Mononuclear cell (primary cell): Measurements from ENCODE around the gene CMTM4. TPM values are rescaled to one million over a fixed set of nuclear protein-coding genes. Genes with fewer than 3 reads are reported as not detected.
A peak's percentile ranks its signal among the peaks of the same experiment; 100 is the strongest.

Experiments
- H3K27me3 ChIP-seq: 2 replicates; pipeline ENCODE4 v1.6.0; 2011; ENCODE audit warnings: low read length, control low read depth; ENCODE audit not compliant: insufficient read depth
- H3K4me1 ChIP-seq: 2 replicates; pipeline ENCODE4 v1.5.1; 2011; ENCODE audit warnings: mild to moderate bottlenecking, low read length, control low read depth; ENCODE audit not compliant: insufficient read depth
- H3K4me3 ChIP-seq: 2 replicates; pipeline ENCODE4 v1.5.1; 2011; ENCODE audit warnings: mild to moderate bottlenecking, low read length, moderate library complexity
- H3K9me3 ChIP-seq: 2 replicates; pipeline ENCODE4 v1.5.1; 2011; ENCODE audit warnings: low read depth, mild to moderate bottlenecking, control low read depth, low read length
- total RNA-seq: library from RNA; depleted of rRNA; stranded (reverse); fragments of >200 nt; gene quantifications from one replicate; pipeline ENCODE4 v1.2.3, GENCODE V29; 2012

CMTM4 gene
- 2.0 TPM for total RNA-seq

- H3K27me3 ChIP-seq = no peaks in the 10 kb centered on the region
- peak within 1 kb of the TSS; percentile 54 for H3K4me3 ChIP-seq
- no peaks in the 10 kb centered on the region for H3K9me3 ChIP-seq
- H3K4me1 ChIP-seq = peaks cover 60% of the 10 kb centered on the region
Observed at GRCh38 chr16:66696669-66697630, at the start of gene CMTM4. CMTM4 (minus strand) TSS chr16:66696743; CDS start chr16:66696525, 218 bp downstream.

DNA sequence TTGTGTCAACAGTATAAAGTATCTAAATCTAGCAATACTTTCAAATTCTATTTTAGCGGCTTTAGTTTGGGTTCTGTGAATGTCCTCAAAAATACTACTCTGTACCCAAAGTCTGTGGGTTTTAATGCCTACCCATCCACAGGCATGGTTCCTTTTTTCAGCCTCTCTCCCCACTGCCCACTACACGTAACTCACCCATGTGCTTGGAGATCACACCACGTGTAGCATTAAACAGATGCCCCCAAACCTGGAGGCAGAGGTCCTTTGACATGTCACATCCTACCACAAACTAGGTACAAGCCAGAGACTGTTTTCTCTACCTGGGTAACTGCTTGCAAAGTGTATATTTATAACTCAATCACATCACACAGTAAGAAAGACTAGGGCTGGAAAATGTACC is 49.5 kb upstream of the CMTM4 start:
- H3K9me3 ChIP-seq = no peaks in the 10 kb centered on the region
- H3K4me1 ChIP-seq = peaks cover 85% of the 10 kb centered on the region
- H3K27me3 ChIP-seq = no peaks in the 10 kb centered on the region
- H3K4me3 ChIP-seq = no peak overlapping the region

GRCh38 chr16:66741950-66742808 is 45.6 kb upstream of the CMTM4 start:
- no peak overlapping the region for H3K4me3 ChIP-seq
- peaks cover 70% of the 10 kb centered on the region for H3K4me1 ChIP-seq
- H3K27me3 ChIP-seq = no peaks in the 10 kb centered on the region
- H3K9me3 ChIP-seq = no peaks in the 10 kb centered on the region

- no peaks in the 10 kb centered on the region for H3K9me3 ChIP-seq
- no peak overlapping the region for H3K4me3 ChIP-seq
- peaks cover 62% of the 10 kb centered on the region for H3K4me1 ChIP-seq
- H3K27me3 ChIP-seq = no peaks in the 10 kb centered on the region
Observed at GRCh38 chr16:66741169-66741900, 44.8 kb upstream of the CMTM4 start.

DNA sequence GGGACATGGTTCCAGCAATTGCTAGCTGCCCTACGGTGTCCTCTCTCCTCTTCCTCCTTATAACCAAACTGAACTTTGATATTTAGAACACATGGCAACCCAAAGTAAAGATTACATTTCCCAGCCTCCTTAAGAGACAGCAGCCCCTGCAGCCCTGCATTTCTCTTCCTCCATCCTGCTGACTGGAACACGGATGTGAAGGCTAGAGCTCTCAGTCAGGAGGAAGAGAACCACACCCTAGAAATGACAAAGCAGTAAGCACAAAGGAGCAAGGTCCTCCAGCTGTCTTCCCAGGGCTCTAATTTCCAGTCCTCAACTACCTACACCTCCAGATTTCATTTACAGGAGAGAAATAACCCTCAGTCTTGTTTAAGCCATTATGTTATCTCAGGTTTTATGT is 44.0 kb upstream of the CMTM4 start:
- H3K9me3 ChIP-seq = no peaks in the 10 kb centered on the region
- H3K27me3 ChIP-seq = no peaks in the 10 kb centered on the region
- H3K4me3 ChIP-seq = no peak overlapping the region
- peaks cover 54% of the 10 kb centered on the region for H3K4me1 ChIP-seq

DNA sequence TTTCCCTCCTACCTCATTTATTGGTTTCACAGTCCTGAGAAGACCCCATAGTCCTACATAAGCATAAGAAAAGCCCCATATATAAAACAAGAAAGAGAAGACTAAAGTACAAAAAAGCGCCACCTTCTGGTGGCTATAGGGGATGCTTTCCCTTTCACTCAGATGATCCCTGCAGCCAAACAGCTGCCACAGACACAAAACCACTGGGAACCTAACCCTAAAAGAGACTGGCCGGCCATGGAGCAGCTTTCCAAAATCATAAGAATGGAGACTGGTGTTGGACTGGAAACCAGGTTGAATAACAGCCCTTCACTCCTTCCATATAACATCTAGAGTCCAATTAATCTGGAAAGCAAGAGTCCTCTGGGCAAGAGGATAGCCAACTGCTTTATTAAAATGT is 43.5 kb upstream of the CMTM4 start:
- H3K4me1 ChIP-seq = peaks cover 48% of the 10 kb centered on the region
- no peak overlapping the region for H3K4me3 ChIP-seq
- H3K27me3 ChIP-seq = no peaks in the 10 kb centered on the region
- H3K9me3 ChIP-seq = no peaks in the 10 kb centered on the region

- no peaks in the 10 kb centered on the region for H3K27me3 ChIP-seq
- peaks cover 21% of the 10 kb centered on the region for H3K4me1 ChIP-seq
- no peak overlapping the region for H3K4me3 ChIP-seq
- H3K9me3 ChIP-seq = no peaks in the 10 kb centered on the region
Observed at GRCh38 chr16:66735891-66736290, 39.3 kb upstream of the CMTM4 start.

DNA sequence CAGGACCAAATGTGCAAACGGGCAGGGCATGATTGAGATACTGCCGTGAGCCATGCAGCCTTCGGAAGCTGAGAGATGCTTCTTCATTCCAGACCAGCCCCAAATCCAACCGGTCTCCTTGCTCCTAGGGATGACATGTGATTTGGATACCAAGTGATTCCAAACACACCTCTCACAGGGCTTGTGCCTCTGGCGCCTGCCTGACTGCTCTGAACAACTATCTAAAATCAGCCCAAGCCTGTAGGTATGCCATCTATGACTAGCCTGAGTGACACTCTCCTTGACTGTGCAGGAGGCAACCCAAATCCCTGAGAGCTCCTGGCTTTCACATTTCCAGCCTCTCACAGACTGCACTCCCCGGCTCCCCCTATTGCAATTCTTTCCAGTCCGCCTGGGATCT is 34.6 kb upstream of the CMTM4 start:
- Histone ChIP-seq H3K4me3 (no peak overlapping the region), H3K27me3 (no peaks in the 10 kb centered on the region)

DNA sequence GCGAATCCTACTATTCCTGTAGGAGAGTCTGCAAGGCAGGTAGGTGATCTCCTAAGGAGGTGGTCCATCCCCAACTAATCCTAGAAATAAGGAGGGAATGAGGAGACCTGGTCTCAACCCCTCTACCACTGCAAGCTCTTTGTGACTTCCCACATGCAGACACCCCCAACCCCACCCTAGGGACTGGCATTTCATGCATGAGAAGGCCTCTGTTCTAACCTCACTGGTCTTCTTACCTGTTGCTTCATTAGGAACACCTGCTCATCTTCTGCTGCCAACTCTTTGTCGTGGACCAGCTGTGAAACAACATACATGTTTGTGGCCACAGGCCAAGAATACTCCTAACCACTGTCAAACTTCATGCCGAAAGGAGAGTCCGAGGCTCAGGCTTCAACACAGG is 32.3 kb upstream of the CMTM4 start:
- Histone ChIP-seq H3K27me3 (no peaks in the 10 kb centered on the region), H3K4me1 (peaks cover 10% of the 10 kb centered on the region), H3K9me3 (no peaks in the 10 kb centered on the region), H3K4me3 (no peak overlapping the region)

More for the DNA sequence above, 34.6 kb upstream of the CMTM4 start:
- no peaks in the 10 kb centered on the region for H3K9me3 ChIP-seq
- peaks cover 10% of the 10 kb centered on the region for H3K4me1 ChIP-seq

DNA sequence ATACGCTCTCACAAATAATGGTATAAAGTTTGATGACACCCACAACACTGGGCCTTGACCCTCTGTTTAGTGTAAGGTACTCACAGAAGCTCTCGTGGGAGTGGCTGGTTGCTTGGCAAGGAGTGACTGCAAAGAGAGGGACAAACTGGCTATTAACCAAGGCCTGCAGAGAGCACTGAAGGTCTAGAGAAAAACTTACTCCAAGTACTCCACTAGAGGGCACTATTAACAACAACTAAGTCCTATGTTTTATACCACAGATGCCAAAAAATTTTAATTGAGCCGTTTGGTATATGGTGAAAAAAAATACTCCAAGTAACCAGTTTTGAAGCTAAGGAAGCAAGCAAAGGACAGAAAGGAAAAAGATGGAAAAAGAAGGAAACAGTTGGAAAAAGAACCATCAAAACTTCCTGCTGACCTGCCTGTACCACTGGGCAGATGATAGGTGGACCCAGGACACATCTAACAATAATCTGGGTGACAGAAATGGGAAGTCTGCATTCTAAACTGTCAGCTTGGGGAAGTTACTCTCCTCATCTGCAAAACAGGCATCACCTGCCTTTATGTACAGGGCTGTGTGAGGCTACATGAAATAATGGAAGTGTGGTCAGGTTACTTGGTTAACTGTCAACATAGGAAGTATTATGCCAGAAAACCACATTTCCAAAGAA is 31.7 kb upstream of the CMTM4 start:
- no peaks in the 10 kb centered on the region for H3K9me3 ChIP-seq

GRCh38 chr16:66720766-66721165 is 24.2 kb upstream of the CMTM4 start:
- no peak overlapping the region for H3K4me3 ChIP-seq
- no peaks in the 10 kb centered on the region for H3K27me3 ChIP-seq
- H3K9me3 ChIP-seq = no peaks in the 10 kb centered on the region
- no peaks in the 10 kb centered on the region for H3K4me1 ChIP-seq

More for the DNA sequence above, 31.7 kb upstream of the CMTM4 start:
- peaks cover 10% of the 10 kb centered on the region for H3K4me1 ChIP-seq
- H3K27me3 ChIP-seq = no peaks in the 10 kb centered on the region
- no peak overlapping the region for H3K4me3 ChIP-seq

- H3K27me3 ChIP-seq = no peaks in the 10 kb centered on the region
- no peaks in the 10 kb centered on the region for H3K9me3 ChIP-seq
- no peaks in the 10 kb centered on the region for H3K4me1 ChIP-seq
- H3K4me3 ChIP-seq = no peak overlapping the region
Observed at GRCh38 chr16:66719246-66719645, 22.7 kb upstream of the CMTM4 start.

- H3K4me1 ChIP-seq = no peaks in the 10 kb centered on the region
- H3K9me3 ChIP-seq = no peaks in the 10 kb centered on the region
- H3K27me3 ChIP-seq = no peaks in the 10 kb centered on the region
- no peak overlapping the region for H3K4me3 ChIP-seq
Observed at GRCh38 chr16:66717776-66718175, 21.2 kb upstream of the CMTM4 start.

DNA sequence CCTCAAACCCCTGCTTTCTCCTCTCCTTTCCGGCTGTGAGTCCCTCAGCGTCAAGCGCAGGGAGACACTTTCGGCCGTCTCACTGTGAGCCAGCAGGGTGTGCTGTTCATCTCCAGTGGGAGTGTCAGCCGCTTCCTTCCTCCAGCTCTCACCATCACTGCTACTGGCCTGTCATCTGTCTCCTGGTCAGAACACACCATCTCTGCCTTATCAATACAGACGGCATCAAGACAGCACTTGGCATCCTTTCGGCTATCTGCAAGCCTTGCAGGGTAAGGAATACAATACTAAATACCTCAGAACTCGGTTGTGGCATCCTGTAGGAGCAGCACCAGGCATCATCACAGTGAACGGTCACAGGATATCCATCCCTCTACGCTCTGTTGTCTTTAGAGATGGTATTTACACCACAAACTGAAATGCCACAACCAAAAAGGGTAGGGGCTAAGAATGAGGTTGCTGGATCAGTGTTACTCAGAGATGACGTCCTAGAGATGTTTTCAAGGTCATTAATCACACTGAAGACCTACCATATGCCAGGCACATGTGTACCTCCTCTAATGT is 20.7 kb upstream of the CMTM4 start:
- Histone ChIP-seq H3K9me3 (no peaks in the 10 kb centered on the region), H3K4me3 (no peak overlapping the region), H3K27me3 (no peaks in the 10 kb centered on the region), H3K4me1 (no peaks in the 10 kb centered on the region)
